Activated naive CD4-positive, alpha-beta T cell treated with anti-CD3 and anti-CD28 coated beads, Interleukin-2, amount 50 U/mL, for 24 hours (primary cell): ENCODE measurements around the gene CTNS.
"Not testable (repeated sequence)": the region's sequence is repeated elsewhere in the genome, so short reads cannot be mapped to it uniquely, and the experiment has no call there.

Source experiments
- H3K27ac Mint-ChIP-seq: one replicate; pipeline ENCODE4 v1.8.0; 2021; ENCODE audit warnings: mild to moderate bottlenecking, mixed read lengths
- H3K27me3 Mint-ChIP-seq: one replicate; pipeline ENCODE4 v1.8.0; 2021; ENCODE audit warnings: mixed read lengths
- H3K36me3 Mint-ChIP-seq: one replicate; pipeline ENCODE4 v1.8.0; 2021; ENCODE audit warnings: mixed read lengths
- H3K4me1 Mint-ChIP-seq: one replicate; pipeline ENCODE4 v1.8.0; 2021; ENCODE audit warnings: mixed read lengths
- H3K4me3 Mint-ChIP-seq: one replicate; pipeline ENCODE4 v1.8.0; 2021; ENCODE audit warnings: mild to moderate bottlenecking, mixed read lengths
- H3K9me3 Mint-ChIP-seq: one replicate; pipeline ENCODE4 v1.8.0; 2021; ENCODE audit warnings: mixed read lengths

The CTNS gene

GRCh38 chr17:3704931-3705717 lies 68.6 kb downstream of the CTNS start:
- peak overlapping the region; percentile 8 for H3K27ac Mint-ChIP-seq
- no peaks in the 10 kb centered on the region for H3K36me3 Mint-ChIP-seq
- no peak overlapping the region for H3K4me3 Mint-ChIP-seq
- H3K27me3 Mint-ChIP-seq: no peaks in the 10 kb centered on the region
- peaks cover 13% of the 10 kb centered on the region for H3K4me1 Mint-ChIP-seq
- no peaks in the 10 kb centered on the region for H3K9me3 Mint-ChIP-seq

DNA sequence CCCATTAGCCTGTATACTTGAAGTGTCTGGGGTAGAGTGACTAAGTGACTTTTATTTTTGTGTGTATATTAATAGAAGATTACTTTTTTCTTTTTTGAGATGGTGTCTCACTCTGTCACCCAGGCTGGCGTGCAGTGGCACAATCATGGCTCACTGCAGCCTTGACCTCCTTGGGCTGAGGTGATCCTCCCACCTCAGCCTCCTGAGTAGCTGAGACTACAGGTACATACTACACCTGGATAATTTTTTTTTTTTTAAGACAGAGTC lies 69.1 kb downstream of the CTNS start:
- H3K4me3 Mint-ChIP-seq, H3K36me3 Mint-ChIP-seq, H3K27ac Mint-ChIP-seq, H3K27me3 Mint-ChIP-seq, H3K9me3 Mint-ChIP-seq: not testable (repeated sequence)
- H3K4me1 Mint-ChIP-seq: peaks cover 15% of the 10 kb centered on the region

- Mint-ChIP-seq H3K27ac (peak overlapping the region; percentile 72), H3K9me3 (no peaks in the 10 kb centered on the region)
These were observed 71.8 kb downstream of the CTNS start for GRCh38 chr17:3708366-3708765.

GRCh38 chr17:3710951-3711383 lies 74.4 kb downstream of the CTNS start:
- H3K4me3 Mint-ChIP-seq: peak overlapping the region; percentile 43
- H3K27me3 Mint-ChIP-seq: no peaks in the 10 kb centered on the region
- H3K27ac Mint-ChIP-seq: peak overlapping the region; percentile 93
- peaks cover 16% of the 10 kb centered on the region for H3K36me3 Mint-ChIP-seq
- no peaks in the 10 kb centered on the region for H3K9me3 Mint-ChIP-seq
- peaks cover 35% of the 10 kb centered on the region for H3K4me1 Mint-ChIP-seq

More at GRCh38 chr17:3708366-3708765, 71.8 kb downstream of the CTNS start:
- H3K4me1 Mint-ChIP-seq: peaks cover 35% of the 10 kb centered on the region
- no peak overlapping the region for H3K4me3 Mint-ChIP-seq
- no peaks in the 10 kb centered on the region for H3K27me3 Mint-ChIP-seq
- H3K36me3 Mint-ChIP-seq: peaks cover 10% of the 10 kb centered on the region
